Renal pelvis (tissue), 4 donors: Measurements from ENCODE around the gene IAH1. TPM values are rescaled to one million over a fixed set of nuclear protein-coding genes. Genes with fewer than 3 reads are reported as not detected.
"Not testable (repeated sequence)": the region's sequence is repeated elsewhere in the genome, so short reads cannot be mapped to it uniquely, and the experiment has no call there.

Source experiments
- DNase-seq: peaks from one replicate; pipeline ENCODE4 v3.0.0-alpha.2; 2013
- polyA plus RNA-seq, 3 donors: library from polyadenylated mRNA; unstranded; fragments of 120-200 nt; gene quantifications; one replicate each; pipeline ENCODE4 v1.2.1, GENCODE V29; 2013; ENCODE audit not compliant: insufficient read length in 3 of 3

IAH1 gene
- polyA plus RNA-seq, 3 donors, result 42.0 to 47.6 (median 46.2) TPM

DNA sequence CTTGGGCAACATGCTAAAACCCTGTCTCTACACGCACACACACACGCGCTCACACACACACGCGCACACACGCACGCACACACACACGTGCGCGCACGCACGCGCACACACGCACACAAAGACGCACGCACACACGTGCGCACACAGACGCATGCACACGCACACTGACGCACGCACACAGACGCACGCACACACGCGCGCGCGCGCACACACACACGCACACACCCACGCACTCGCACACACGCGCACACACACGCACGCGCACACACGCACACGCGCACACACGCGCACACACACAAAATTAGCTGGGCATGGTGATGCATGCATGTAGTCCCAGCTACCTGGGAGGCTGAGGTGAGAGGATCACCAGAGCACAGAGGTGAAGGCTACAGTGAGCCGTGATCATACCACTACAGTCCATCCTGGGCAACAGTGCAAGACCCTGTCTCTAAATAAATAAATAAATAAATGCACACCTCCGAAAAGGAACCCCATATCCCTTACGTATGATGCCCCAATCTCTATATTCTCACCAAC lies 8.1 kb upstream of the IAH1 start:
- no peak for DNase-seq

DNA sequence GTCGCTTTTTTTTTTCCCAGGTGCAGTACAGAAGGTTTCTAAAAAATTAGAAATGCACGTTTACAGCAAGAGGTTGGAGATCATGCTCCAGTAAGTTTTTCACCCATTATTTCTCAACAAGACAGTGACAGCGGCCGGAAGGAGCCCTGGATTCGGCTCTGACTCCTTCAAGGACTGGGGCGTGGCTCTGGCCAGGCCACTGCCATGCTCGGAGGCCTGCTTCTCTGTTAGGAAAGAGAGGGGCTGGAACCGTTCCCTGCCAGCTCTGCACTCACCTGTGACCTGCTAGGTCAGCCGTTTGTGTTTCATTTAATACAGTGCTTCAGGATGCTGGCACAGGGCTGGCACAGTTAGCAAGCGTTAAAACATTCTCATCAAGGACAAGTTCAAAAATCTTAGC lies 6.7 kb upstream of the IAH1 start:
- DNase-seq, result no peak

DNA sequence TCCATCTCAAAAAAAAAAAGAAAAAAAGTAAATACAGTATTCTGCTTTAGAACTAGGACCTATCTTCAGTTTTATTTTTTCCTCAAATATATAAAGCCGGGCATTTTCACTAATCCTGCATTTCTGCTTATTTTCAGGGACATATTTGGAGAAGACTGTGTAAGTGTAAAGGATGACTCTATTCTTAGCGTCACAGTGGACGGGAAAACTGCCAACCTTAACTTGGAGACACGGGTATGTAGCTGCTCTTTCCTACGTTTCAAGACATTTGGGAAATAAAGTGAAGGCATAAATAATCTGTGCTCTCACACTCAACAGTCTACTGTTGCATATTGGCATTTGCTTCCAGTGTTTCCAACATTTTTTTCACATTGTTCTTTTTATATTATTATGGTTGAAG lies 3.1 kb upstream of the IAH1 start:
- DNase-seq, result no peak

DNA sequence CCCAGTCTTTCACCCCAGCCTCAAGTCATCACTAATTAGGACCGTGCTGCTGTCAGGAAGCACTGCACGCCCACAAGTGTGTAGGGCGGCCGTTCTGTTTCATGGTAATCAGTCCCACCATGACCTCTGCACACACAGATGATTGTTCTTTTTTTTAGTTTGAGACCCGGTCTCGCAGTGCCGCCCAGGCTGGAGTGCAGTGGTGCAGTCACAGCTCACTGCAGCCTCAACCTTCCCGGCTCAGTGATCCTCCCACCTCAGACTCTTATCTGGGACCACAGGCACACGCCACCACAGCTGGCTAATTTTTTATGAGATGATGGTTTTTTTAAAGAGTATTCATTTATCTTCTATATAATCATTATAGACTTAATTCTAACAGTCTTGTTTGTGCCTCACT lies 1.8 kb upstream of the IAH1 start:
- no peak for DNase-seq

DNA sequence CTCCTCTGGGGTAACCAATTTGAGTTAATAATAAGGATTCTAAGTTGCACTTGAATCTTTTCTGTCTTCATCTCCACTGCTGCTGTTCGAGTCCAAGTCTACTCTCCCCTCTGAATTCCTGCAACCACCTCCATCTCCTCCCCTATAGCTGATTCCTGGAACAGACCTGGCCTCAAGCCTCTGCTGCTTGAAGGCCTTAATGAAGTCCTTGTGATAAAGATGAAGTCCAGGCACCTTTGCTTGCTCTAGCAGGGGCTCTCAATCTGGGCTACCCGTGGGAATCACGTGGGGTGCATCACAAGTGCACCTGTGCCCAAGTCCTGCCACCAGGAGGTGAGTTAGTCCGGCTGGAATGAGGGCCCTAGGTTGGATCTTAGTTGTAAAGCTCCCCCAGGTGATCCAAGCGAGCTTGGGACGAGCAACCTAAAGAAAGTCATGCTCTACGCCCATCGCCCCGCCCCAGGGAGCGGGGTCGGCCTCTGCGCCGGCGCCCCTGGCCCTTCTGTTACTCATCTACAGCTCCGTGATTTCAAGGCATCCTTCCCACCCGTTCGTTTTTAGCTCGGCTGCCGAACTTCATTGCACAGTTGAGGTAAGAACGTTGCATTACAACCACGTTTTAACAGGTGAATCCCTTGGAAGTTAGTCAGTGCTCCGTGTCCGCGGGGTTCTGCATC lies 905 bp upstream of the IAH1 start:
- peak; percentile 40 for DNase-seq

DNA sequence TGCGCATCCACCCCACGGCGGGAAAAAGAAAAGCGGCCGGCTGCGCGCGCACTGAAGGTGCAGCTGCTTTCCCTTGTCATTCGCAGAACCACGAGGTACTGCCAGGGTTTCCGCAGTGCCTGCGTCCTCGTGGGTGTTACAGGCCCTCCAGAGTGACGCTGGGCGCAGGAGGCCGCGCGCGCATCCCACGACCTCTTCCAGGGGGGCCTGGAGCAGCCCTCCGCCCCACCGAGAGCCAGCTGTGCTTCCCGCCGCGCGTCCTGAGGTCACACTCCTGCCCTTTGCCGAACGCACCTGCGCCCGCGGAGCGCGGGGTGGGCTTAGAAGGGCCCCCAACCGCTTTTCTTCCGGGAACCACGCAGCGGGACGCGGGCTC lies 378 bp upstream of the IAH1 start:
- peak; percentile 34 for DNase-seq

DNA sequence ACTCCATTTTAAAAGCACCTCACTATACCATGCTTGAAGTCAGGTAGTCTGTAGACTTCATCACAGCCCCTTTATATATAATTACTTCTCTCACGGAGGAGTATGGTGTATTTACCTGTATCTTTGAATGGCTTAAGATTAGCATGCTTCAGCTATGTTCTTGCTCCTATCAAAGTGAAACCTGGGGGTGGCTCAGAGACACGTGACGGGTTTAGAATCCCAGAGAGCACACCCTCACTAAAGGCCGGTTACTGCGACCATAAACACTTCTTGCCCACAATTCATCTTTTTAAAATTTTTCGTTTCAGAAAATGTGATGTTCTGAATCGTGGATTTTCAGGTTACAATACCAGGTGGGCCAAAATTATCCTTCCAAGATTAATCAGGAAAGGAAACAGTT lies 3.6 kb downstream of the IAH1 start:
- no peak for DNase-seq

DNA sequence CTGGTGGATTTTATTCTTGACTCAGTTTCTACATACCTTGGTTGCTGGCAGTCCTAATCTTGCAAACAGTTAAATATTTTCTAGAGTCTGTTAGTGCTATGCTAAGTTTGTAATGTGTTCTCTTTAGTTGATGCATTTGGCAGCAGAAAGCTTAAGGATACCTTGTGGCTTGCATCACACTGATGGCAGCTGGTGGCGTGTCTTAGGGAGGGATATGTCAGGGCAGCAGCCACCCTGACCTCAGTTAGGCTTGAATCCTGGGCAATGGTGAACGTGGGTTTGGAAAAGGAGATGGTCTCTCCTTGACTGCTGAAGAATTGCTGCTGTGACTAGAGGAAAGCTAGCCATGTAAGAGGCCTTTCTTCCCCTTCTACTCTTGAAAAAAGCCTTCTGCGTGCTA lies 4.2 kb downstream of the IAH1 start:
- DNase-seq, result no peak

DNA sequence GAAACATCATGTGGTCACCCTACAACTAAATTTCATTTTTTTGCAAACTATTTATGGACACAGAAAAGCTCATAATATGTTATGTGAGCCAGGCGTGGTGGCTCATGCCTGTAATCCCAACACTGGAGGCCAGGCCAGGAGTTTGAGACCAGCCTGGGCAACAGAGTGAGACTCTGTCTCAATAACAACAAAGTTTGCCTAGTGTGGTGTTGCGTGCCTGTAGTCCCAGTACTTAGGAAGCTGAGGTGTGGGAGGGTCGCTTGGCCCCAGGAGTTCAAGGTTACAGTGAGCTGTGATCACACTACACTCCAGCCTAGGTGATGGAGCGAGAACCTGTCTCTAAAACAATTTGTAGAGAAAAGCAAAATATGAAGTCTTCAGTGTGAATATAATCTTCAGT lies 5.8 kb downstream of the IAH1 start:
- no peak for DNase-seq

DNA sequence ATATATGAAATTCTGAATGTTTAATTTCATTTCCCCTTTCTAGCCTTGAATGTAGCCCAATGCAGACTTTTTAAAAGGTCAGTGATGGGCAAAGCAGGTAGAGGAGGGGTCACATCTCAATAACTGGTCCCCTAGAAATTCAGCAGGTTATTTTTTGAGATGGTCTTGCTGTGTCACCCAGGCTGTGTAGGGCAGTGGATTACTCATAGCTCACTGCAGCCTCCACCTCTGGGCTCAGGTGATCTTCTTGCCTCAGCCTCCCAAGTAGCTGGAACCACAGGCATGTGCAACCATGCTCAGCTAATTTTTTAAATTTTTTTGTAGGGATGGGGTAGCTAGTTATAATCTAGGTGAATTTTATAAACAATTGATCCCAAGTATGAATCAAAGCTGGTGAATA lies 8.8 kb downstream of the IAH1 start:
- no peak for DNase-seq

DNA sequence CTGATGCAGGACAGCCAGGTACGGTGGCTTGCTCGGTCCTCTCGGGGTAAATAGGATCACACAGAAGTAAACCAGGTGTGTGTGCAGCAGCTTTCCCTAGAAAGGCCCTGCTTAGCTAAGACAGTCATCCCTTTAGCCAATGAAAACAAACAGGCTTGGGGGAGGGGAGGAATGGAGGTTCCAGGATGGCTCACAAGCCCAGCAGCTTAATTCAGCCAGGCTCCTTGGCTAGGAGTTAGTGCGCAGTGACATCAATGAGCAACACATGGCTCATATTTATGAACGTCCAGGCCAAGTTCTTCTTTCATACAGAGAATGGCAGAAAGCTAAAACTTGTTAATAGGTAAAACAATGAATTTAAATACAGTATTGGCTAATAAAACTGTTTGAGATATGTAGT lies 10.2 kb downstream of the IAH1 start:
- DNase-seq, result no peak

DNA sequence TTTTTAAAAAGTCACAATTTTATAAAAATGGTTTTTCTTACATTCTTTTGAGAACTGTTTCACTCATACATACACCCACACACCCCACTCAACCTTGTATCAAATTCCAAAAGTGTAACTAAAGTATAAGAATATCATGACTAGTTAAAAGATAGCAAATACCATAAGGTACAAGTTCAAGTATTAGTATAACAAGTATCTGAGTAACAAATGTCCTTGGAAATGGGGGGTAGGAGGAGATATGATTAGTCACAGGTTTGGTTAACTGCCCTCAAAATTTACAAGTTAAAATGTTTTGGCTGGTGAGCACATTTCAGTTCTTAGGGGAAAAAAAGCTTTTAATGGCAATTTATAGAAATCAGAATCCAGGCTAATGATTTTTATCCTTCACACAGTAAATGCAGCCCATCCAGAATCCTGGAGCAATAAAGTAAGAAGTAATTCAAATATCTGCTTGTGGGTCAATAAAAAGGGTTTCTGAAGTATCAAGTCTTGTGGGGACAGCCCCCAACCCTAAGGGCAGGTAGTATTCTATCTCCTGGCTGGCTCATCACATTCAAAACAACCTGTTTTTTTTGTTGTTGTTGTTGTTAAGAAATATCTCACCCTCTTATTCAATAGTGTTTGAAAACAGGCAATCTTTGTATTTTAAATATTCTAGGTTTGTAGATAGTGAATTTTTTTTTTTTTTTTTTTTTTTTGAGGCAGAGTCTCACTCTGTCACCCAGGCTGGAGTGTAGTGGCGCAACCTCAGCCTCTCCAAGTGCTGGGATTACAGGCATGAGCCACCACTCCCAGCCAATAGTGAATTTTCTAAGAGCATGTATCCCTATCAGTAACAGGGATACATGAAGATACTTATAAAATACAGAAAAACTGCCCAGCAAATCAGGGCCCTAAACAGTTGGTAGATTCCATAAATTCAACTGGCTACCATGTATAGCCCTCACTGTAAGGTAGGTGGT lies 14.5 kb downstream of the IAH1 start:
- DNase-seq, result no peak

DNA sequence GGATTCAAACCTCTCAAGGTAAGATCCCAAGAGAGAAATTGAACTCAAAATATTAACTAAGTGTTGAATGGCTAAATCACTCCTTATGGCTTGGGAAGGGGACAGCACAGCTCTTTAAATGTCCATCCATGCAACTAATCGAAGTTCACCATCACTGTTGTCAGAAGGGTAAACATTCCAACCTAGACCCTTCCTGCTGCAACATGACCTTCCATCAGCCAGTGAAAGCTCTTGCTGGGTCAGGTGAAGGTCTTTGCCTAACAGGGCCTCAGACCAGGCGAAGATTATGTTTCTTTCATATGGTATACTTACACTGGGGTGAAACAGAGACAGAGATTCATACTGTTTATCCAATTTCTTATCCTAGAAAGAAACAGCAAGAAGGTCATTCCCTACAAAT lies 16.4 kb downstream of the IAH1 start:
- no peak for DNase-seq

DNA sequence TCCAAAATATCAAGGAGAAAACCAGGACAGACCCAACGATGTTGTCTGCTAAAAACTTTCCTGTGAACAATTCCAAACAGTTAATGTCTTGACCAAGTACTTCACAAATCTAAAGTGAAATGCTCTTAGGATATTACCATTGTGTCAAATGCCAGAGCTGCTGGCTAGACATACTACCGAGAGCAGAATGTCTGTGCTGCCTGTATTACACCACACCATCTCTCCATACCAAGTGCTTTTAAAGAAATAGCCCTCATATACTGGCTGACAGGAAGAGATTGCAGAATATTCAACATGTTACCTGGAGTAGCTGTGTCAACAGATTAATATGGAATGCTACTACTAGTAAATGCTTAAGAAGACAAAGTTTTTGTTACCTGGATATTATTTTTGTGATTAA lies 18.6 kb downstream of the IAH1 start:
- no peak for DNase-seq

DNA sequence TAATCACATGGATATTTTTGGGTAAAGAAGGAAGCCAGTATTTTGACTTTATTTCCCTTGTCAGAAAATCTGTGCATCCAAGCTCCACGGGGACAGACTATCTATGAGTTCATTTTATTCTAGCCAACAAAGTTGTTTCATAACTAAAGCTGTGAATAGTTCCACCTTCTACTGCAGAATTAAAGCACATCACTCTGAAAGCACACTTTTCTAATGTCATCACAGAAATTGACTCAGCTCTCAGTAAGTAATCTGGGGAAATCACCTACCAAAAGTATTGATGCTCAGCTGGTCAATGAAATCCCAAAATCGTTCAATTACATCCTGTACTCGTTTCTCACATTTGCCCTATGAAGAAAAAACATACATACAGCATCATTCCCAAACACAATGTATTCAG lies 19.1 kb downstream of the IAH1 start:
- no peak for DNase-seq

DNA sequence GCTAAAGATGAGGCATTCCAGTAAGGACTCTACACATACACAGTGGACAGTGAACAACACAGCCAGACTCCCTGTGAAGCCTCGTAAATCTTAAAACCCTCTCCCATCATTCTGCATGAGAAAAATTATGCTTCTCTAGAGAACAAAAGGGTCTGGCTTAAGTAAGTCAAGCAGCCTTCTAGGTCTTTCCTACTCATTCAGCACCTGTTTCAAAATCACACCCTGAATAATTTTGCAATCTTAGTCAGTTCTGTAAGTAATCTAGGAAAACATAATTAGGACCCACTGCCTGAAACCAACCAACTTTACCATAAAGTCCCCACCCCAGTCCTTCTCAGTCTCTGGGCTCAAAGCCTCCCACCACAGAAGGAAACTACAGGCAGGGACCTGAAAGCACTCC lies 19.7 kb downstream of the IAH1 start:
- no peak for DNase-seq

DNA sequence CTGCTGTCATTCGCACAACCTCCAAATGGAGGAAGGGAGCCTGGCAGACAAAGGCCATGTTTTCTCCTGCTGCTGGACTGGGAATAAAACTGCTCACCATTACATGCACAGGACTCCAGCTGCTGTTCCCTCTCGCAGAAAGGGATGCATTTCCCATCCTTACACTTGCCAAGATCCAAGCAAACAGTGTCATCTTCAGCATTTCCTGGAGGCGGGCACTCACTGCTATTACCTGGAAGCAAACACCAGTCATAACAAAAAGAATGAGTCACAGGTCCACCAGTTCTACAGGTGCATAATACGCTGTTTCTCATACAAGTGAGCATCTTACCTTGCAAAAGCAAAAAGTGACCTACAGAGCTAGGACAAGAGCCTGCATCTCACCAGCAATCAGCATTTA lies 22.7 kb downstream of the IAH1 start:
- DNase-seq, result no peak

DNA sequence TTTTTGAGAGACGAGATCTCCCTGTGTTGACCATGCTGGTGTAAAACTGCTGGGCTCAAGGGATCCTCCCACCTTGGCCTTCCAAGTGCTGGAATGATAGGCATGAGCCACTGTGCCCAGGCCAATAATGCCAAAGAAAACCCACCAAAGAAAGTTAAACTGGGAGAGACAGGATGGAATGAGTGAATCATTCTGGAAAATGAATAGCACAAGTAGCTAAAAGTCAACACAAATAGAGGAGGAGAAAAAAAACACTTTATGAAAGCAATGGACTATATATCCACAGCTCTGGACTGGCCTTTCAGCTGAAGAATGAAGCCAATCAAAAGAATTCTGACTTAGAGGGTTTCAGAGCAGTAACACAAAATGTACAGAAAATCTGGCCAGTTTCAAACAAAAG lies 23.9 kb downstream of the IAH1 start:
- DNase-seq, result no peak

DNA sequence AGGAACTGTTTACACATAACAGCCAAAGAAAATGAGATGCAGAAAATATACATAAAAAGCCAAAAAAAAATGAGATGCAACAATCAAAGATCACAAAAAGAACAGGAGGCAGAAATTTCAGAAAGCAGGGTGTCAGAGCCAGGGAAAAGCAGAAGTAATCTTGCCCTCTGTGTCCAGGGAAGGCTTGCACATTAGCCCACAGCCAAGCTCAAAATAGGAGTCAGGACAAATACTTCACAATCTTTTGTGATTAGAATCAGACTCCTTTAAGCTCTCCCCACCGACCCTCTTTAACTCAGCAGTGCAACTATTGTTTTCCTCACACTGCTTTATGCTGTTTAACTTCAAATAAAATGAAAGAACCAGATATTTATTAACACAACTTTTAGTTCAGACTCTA lies 34.6 kb downstream of the IAH1 start:
- DNase-seq, result no peak

DNA sequence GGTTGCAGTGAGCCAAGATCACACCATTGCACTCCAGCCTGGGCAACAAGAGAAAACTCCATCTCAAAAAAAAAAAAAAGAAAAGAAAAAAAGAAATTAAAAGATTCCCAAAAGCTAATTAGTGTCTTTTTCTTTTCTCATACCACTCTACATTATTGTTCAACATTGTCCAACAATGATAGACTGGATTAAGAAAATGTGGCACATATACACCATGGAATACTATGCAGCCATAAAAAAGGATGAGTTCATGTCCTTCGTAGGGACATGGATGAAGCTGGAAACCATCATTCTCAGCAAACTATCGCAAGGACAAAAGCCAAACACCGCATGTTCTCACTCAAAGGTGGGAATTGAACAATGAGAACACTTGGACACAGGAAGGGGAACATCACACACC lies 39.6 kb downstream of the IAH1 start:
- DNase-seq, result not testable (repeated sequence)

DNA sequence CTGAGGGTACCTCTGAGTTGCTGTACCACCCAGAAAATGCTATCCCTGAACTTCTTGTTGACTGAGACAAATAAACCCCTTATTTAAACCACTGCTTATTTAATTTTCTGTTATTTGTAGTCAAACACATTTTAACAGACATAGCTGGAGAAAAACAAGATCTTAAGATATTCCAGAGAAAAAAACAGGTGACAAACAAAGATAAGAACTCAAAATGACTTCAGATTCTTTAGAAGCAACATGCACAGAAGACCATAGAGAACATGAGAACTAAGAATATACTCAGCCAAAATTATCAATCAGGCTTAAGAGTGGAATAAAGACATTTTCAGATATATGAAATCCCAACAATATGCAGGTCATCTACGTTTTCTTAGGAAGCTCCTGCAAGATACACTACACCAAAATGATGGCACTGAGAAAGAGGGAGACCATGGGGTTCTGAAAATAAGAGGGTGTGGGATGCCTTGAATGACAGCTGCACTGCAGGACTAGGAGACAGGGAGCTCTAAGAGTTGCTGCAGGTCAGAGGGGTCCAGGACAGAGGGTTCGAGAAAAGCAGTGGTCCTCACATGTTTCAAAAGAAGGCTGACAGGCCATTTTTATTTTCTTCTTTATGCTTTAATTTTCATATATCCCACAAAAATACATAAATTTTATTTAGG lies 42.9 kb downstream of the IAH1 start:
- no peak for DNase-seq

DNA sequence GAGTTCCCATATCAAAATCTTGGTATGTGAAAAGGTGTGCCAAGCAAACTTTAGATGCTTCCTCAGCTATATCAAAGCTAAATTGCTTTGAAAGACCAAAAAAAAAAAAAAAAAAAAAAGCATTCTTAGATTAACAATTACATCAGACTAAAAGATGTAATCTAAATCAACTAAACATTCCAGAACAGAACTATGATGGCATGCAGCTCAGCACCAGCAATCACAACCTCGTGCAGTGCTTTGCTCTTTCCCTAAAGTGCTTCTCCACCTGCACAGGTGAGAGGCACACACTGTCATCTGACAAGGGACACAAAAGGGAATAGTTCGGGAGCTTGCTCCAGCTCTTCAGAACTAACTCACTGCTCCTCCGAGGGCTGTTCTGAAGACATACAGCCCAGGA lies 43.8 kb downstream of the IAH1 start:
- DNase-seq, result no peak

DNA sequence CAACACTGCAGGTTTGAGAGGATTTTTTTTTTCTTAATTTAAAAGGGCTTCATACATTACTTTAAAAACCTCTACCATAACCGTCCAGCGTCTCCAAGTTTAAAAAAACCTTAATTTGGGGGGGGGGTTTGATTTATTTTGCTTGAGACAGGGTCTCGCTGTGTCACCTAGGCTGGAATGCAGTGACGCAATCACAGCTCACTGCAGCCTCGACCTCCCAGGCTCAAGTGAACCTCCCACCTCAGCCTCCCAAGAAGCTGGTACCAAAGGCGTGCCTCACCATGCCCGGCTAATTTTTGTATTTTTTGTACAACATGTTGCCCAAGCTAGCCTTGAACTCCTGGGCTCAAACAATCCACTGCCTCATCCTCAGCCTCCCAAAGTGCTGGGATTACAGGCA lies 44.4 kb downstream of the IAH1 start:
- no peak for DNase-seq
